ENCODE results near the gene SPTSSA.
"Not testable (repeated sequence)": the region's sequence is repeated elsewhere in the genome, so short reads cannot be mapped to it uniquely, and the experiment has no call there.

The SPTSSA gene

GRCh38 chr14:34484726-34485125, 22.7 kb upstream of the SPTSSA start:
- ChIA-PET CTCF (no interaction called here), POLR2A (no interaction called here)
- WGBS (ENCODE audit: insufficient coverage) = 100% methylated on average over 1 of the region's 1 CpG

GRCh38 chr14:34482463-34482862, 20.4 kb upstream of the SPTSSA start:
- ChIA-PET CTCF (interaction anchor here (1.0 to 1.7 kb wide), 2 partner anchors 13 to 29 kb away, joined by 3 to 4 read pairs; no protein-coding TSS in a partner anchor), POLR2A (no interaction called here)
- 100% methylated on average over 2 of the region's 2 CpGs for WGBS (ENCODE audit: insufficient coverage)
- H3K4me3 ChIP-seq (ENCODE audit: control insufficient read depth in 1 of 7, extremely low read depth in 1 of 7, insufficient read depth in 4 of 7, low read depth in 2 of 7, low read length in 6 of 7) = no peak overlapping the region
- no peak for DNase-seq
- H3K4me1 ChIP-seq (ENCODE audit: control extremely low read depth in 1 of 4, control insufficient read depth in 4 of 4, insufficient read depth in 4 of 4, low read length in 3 of 4) = no peaks in the 10 kb centered on the region
- no peak overlapping the region for H3K27ac ChIP-seq (ENCODE audit: insufficient read depth in 1 of 2, low read depth in 1 of 2, low read length in 2 of 2, poor library complexity in 1 of 2, severe bottlenecking in 2 of 2)
- no peaks in the 10 kb centered on the region for H3K9me3 ChIP-seq (ENCODE audit: control extremely low read depth in 1 of 5, control insufficient read depth in 4 of 5, insufficient read depth in 2 of 5, low read depth in 1 of 5, low read length in 4 of 5)
- H3K36me3 ChIP-seq (ENCODE audit: control insufficient read depth in 4 of 4, insufficient read depth in 4 of 4, low read length in 3 of 4) = no peaks in the 10 kb centered on the region
- H3K27me3 ChIP-seq (replicated peaks in 2 of 5; ENCODE audit: control insufficient read depth in 4 of 5, insufficient read depth in 5 of 5, low read length in 4 of 5) = no peaks in the 10 kb centered on the region

More at GRCh38 chr14:34484726-34485125, 22.7 kb upstream of the SPTSSA start:
- no peaks in the 10 kb centered on the region for H3K27me3 ChIP-seq (replicated peaks in 2 of 5; ENCODE audit: control insufficient read depth in 4 of 5, insufficient read depth in 5 of 5, low read length in 4 of 5)
- H3K9me3 ChIP-seq (ENCODE audit: control extremely low read depth in 1 of 5, control insufficient read depth in 4 of 5, insufficient read depth in 2 of 5, low read depth in 1 of 5, low read length in 4 of 5) = no peaks in the 10 kb centered on the region
- H3K36me3 ChIP-seq (ENCODE audit: control insufficient read depth in 4 of 4, insufficient read depth in 4 of 4, low read length in 3 of 4) = no peaks in the 10 kb centered on the region
- no peaks in the 10 kb centered on the region for H3K4me1 ChIP-seq (ENCODE audit: control extremely low read depth in 1 of 4, control insufficient read depth in 4 of 4, insufficient read depth in 4 of 4, low read length in 3 of 4)
- DNase-seq = no peak
- H3K4me3 ChIP-seq (ENCODE audit: control insufficient read depth in 1 of 7, extremely low read depth in 1 of 7, insufficient read depth in 4 of 7, low read depth in 2 of 7, low read length in 6 of 7) = no peak overlapping the region
- no peak overlapping the region for H3K27ac ChIP-seq (ENCODE audit: insufficient read depth in 1 of 2, low read depth in 1 of 2, low read length in 2 of 2, poor library complexity in 1 of 2, severe bottlenecking in 2 of 2)

- Histone ChIP-seq H3K36me3 (ENCODE audit: control insufficient read depth in 4 of 4, insufficient read depth in 4 of 4, low read length in 3 of 4) (no peaks in the 10 kb centered on the region), H3K9me3 (ENCODE audit: control extremely low read depth in 1 of 5, control insufficient read depth in 4 of 5, insufficient read depth in 2 of 5, low read depth in 1 of 5, low read length in 4 of 5) (no peaks in the 10 kb centered on the region), H3K4me3 (ENCODE audit: control insufficient read depth in 1 of 7, extremely low read depth in 1 of 7, insufficient read depth in 4 of 7, low read depth in 2 of 7, low read length in 6 of 7) (no peak overlapping the region), H3K4me1 (ENCODE audit: control extremely low read depth in 1 of 4, control insufficient read depth in 4 of 4, insufficient read depth in 4 of 4, low read length in 3 of 4) (no peaks in the 10 kb centered on the region), H3K27me3 (replicated peaks in 2 of 5; ENCODE audit: control insufficient read depth in 4 of 5, insufficient read depth in 5 of 5, low read length in 4 of 5) (no peaks in the 10 kb centered on the region), H3K27ac (ENCODE audit: insufficient read depth in 1 of 2, low read depth in 1 of 2, low read length in 2 of 2, poor library complexity in 1 of 2, severe bottlenecking in 2 of 2) (no peak overlapping the region)
- no CpG with 5 or more reads among the region's 4 CpGs for WGBS (ENCODE audit: insufficient coverage)
- DNase-seq = no peak
- CTCF ChIA-PET = no interaction called here
- POLR2A ChIA-PET = no interaction called here
Observed at GRCh38 chr14:34479694-34480093, 17.7 kb upstream of the SPTSSA start.

DNA sequence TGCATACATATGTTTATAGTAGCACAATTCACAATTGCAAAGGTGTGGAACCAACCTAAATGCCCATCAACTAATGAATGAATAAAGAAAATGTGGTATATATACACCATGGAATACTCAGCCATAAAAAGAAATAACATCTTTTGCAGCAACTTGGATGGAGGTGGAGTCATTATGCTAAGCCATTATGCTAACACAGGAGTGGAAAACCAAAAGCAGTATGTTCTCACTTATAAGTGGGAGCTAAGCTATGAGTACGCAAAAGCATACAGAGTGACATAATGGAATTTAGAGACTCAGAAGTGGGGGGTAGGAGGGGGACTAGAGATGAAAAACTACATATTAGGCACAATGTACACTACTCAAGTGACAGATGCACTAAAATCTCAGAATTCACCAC, 16.2 kb upstream of the SPTSSA start:
- no peak for DNase-seq
- WGBS (ENCODE audit: insufficient coverage) = no CpG with 5 or more reads among the region's 1 CpG

GRCh38 chr14:34476036-34476435, 14.0 kb upstream of the SPTSSA start:
- H3K27ac ChIP-seq (ENCODE audit: insufficient read depth in 1 of 2, low read depth in 1 of 2, low read length in 2 of 2, poor library complexity in 1 of 2, severe bottlenecking in 2 of 2); H3K27me3 ChIP-seq (replicated peaks in 2 of 5; ENCODE audit: control insufficient read depth in 4 of 5, insufficient read depth in 5 of 5, low read length in 4 of 5); DNase-seq; H3K4me1 ChIP-seq (ENCODE audit: control extremely low read depth in 1 of 4, control insufficient read depth in 4 of 4, insufficient read depth in 4 of 4, low read length in 3 of 4); CTCF ChIA-PET; H3K4me3 ChIP-seq (ENCODE audit: control insufficient read depth in 1 of 7, extremely low read depth in 1 of 7, insufficient read depth in 4 of 7, low read depth in 2 of 7, low read length in 6 of 7); POLR2A ChIA-PET; H3K36me3 ChIP-seq (ENCODE audit: control insufficient read depth in 4 of 4, insufficient read depth in 4 of 4, low read length in 3 of 4); H3K9me3 ChIP-seq (ENCODE audit: control extremely low read depth in 1 of 5, control insufficient read depth in 4 of 5, insufficient read depth in 2 of 5, low read depth in 1 of 5, low read length in 4 of 5): not testable (repeated sequence)
- WGBS (ENCODE audit: insufficient coverage) = no CpG with 5 or more reads among the region's 31 CpGs

More for the DNA sequence above, 16.2 kb upstream of the SPTSSA start:
- ChIA-PET CTCF (no interaction called here), POLR2A (no interaction called here)
- no peaks in the 10 kb centered on the region for H3K27me3 ChIP-seq (replicated peaks in 2 of 5; ENCODE audit: control insufficient read depth in 4 of 5, insufficient read depth in 5 of 5, low read length in 4 of 5)
- H3K36me3 ChIP-seq (ENCODE audit: control insufficient read depth in 4 of 4, insufficient read depth in 4 of 4, low read length in 3 of 4) = no peaks in the 10 kb centered on the region
- no peaks in the 10 kb centered on the region for H3K9me3 ChIP-seq (ENCODE audit: control extremely low read depth in 1 of 5, control insufficient read depth in 4 of 5, insufficient read depth in 2 of 5, low read depth in 1 of 5, low read length in 4 of 5)
- no peaks in the 10 kb centered on the region for H3K4me1 ChIP-seq (ENCODE audit: control extremely low read depth in 1 of 4, control insufficient read depth in 4 of 4, insufficient read depth in 4 of 4, low read length in 3 of 4)
- no peak overlapping the region for H3K27ac ChIP-seq (ENCODE audit: insufficient read depth in 1 of 2, low read depth in 1 of 2, low read length in 2 of 2, poor library complexity in 1 of 2, severe bottlenecking in 2 of 2)
- no peak overlapping the region for H3K4me3 ChIP-seq (ENCODE audit: control insufficient read depth in 1 of 7, extremely low read depth in 1 of 7, insufficient read depth in 4 of 7, low read depth in 2 of 7, low read length in 6 of 7)

DNA sequence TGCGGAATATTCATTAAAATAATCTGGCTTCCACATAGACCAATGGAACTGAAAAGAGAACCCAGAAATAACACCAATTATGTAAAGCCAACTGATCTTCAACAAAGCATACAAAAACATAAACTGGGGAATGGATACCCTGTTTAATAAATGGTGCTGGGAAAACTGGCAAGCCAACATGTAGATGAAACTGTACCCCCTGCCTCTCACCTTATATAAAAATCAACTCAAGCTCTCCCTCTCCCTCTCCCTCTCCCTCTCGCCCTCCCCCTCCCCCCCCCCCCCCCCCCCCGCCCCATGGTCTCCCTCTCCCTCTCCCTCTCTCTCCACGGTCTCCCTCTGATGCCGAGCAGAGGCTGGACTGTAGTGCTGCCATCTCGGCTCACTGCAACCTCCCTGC, 13.1 kb upstream of the SPTSSA start:
- DNase-seq = no peak
- Histone ChIP-seq H3K27ac (ENCODE audit: insufficient read depth in 1 of 2, low read depth in 1 of 2, low read length in 2 of 2, poor library complexity in 1 of 2, severe bottlenecking in 2 of 2) (no peak overlapping the region), H3K4me3 (ENCODE audit: control insufficient read depth in 1 of 7, extremely low read depth in 1 of 7, insufficient read depth in 4 of 7, low read depth in 2 of 7, low read length in 6 of 7) (no peak overlapping the region), H3K36me3 (ENCODE audit: control insufficient read depth in 4 of 4, insufficient read depth in 4 of 4, low read length in 3 of 4) (no peaks in the 10 kb centered on the region), H3K4me1 (ENCODE audit: control extremely low read depth in 1 of 4, control insufficient read depth in 4 of 4, insufficient read depth in 4 of 4, low read length in 3 of 4) (no peaks in the 10 kb centered on the region), H3K27me3 (replicated peaks in 2 of 5; ENCODE audit: control insufficient read depth in 4 of 5, insufficient read depth in 5 of 5, low read length in 4 of 5) (peaks cover 0 to 1% (median 0%) of the 10 kb centered on the region in 5 experiments), H3K9me3 (ENCODE audit: control extremely low read depth in 1 of 5, control insufficient read depth in 4 of 5, insufficient read depth in 2 of 5, low read depth in 1 of 5, low read length in 4 of 5) (no peaks in the 10 kb centered on the region)
- CTCF ChIA-PET = no interaction called here
- WGBS (ENCODE audit: insufficient coverage) = 100% methylated on average over 1 of the region's 6 CpGs
- POLR2A ChIA-PET = no interaction called here

- CTCF ChIA-PET = no interaction called here
- H3K27ac ChIP-seq (ENCODE audit: insufficient read depth in 1 of 2, low read depth in 1 of 2, low read length in 2 of 2, poor library complexity in 1 of 2, severe bottlenecking in 2 of 2) = no peak overlapping the region
- DNase-seq = no peak
- no CpG with 5 or more reads among the region's 2 CpGs for WGBS (ENCODE audit: insufficient coverage)
- no peaks in the 10 kb centered on the region for H3K4me1 ChIP-seq (ENCODE audit: control extremely low read depth in 1 of 4, control insufficient read depth in 4 of 4, insufficient read depth in 4 of 4, low read length in 3 of 4)
- H3K4me3 ChIP-seq (ENCODE audit: control insufficient read depth in 1 of 7, extremely low read depth in 1 of 7, insufficient read depth in 4 of 7, low read depth in 2 of 7, low read length in 6 of 7) = no peak overlapping the region
- H3K9me3 ChIP-seq (ENCODE audit: control extremely low read depth in 1 of 5, control insufficient read depth in 4 of 5, insufficient read depth in 2 of 5, low read depth in 1 of 5, low read length in 4 of 5) = no peaks in the 10 kb centered on the region
- H3K27me3 ChIP-seq (replicated peaks in 2 of 5; ENCODE audit: control insufficient read depth in 4 of 5, insufficient read depth in 5 of 5, low read length in 4 of 5) = peaks cover 0 to 1% (median 0%) of the 10 kb centered on the region in 5 experiments
- no peaks in the 10 kb centered on the region for H3K36me3 ChIP-seq (ENCODE audit: control insufficient read depth in 4 of 4, insufficient read depth in 4 of 4, low read length in 3 of 4)
- POLR2A ChIA-PET = no interaction called here
Observed at GRCh38 chr14:34474187-34474679, 12.2 kb upstream of the SPTSSA start.

Measured in common myeloid progenitor, CD34-positive (primary cell).